ENCODE data around the gene AMD1.

Gene AMD1

GRCh38 chr6:110881546-110882273, 7.1 kb downstream of the AMD1 start:
- peak overlapping the region; percentile 77 for H3K4me3 ChIP-seq (ENCODE audit: low read depth, low read length)
- no peak for DNase-seq (ENCODE audit: low read depth)
- TF ChIP-seq CTCF (IDR thresholded peaks at IDR 0.05; ENCODE audit: low read depth, low read length) (no peak), MYC (IDR thresholded peaks at IDR 0.05; ENCODE audit: low read depth, low read length) (no peak)

- H3K4me3 ChIP-seq (ENCODE audit: low read depth, low read length): peak overlapping the region; percentile 77
- no peak for DNase-seq (ENCODE audit: low read depth)
- TF ChIP-seq MYC (IDR thresholded peaks at IDR 0.05; ENCODE audit: low read depth, low read length) (no peak), CTCF (IDR thresholded peaks at IDR 0.05; ENCODE audit: low read depth, low read length) (no peak)
These were observed 7.7 kb downstream of the AMD1 start for GRCh38 chr6:110882274-110882619.

GRCh38 chr6:110882824-110883554, 8.4 kb downstream of the AMD1 start:
- no peak for DNase-seq (ENCODE audit: low read depth)
- peak overlapping the region; percentile 26 for H3K4me3 ChIP-seq (ENCODE audit: low read depth, low read length)
- no peak for TF ChIP-seq MAX (IDR thresholded peaks at IDR 0.05; ENCODE audit: low read depth, low read length)
- no peak for TF ChIP-seq MYC (IDR thresholded peaks at IDR 0.05; ENCODE audit: low read depth, low read length)
- TF ChIP-seq CTCF (IDR thresholded peaks at IDR 0.05; ENCODE audit: low read depth, low read length): no peak
- TF ChIP-seq POLR2A (IDR thresholded peaks at IDR 0.05; ENCODE audit: extremely low read depth, insufficient read length): no peak

GRCh38 chr6:110884321-110884720, 9.7 kb downstream of the AMD1 start:
- no peak for DNase-seq (ENCODE audit: low read depth)
- no peak overlapping the region for H3K4me3 ChIP-seq (ENCODE audit: low read depth, low read length)
- TF ChIP-seq CTCF (IDR thresholded peaks at IDR 0.05; ENCODE audit: low read depth, low read length) (no peak), MAX (IDR thresholded peaks at IDR 0.05; ENCODE audit: low read depth, low read length) (no peak), POLR2A (IDR thresholded peaks at IDR 0.05; ENCODE audit: extremely low read depth, insufficient read length) (no peak), MYC (IDR thresholded peaks at IDR 0.05; ENCODE audit: low read depth, low read length) (no peak)

GRCh38 chr6:110885526-110885925, 10.9 kb downstream of the AMD1 start:
- TF ChIP-seq MYC (IDR thresholded peaks at IDR 0.05; ENCODE audit: low read depth, low read length): no peak
- TF ChIP-seq CTCF (IDR thresholded peaks at IDR 0.05; ENCODE audit: low read depth, low read length): no peak
- no peak for TF ChIP-seq POLR2A (IDR thresholded peaks at IDR 0.05; ENCODE audit: extremely low read depth, insufficient read length)
- no peak for TF ChIP-seq MAX (IDR thresholded peaks at IDR 0.05; ENCODE audit: low read depth, low read length)
- no peak overlapping the region for H3K4me3 ChIP-seq (ENCODE audit: low read depth, low read length)

More at GRCh38 chr6:110885526-110885925, 10.9 kb downstream of the AMD1 start:
- no peak for DNase-seq (ENCODE audit: low read depth)

Data from NB4 (cell line).